ENCODE data around the gene AP2A1. TPM values are rescaled to one million over a fixed set of nuclear protein-coding genes. Genes with fewer than 3 reads are reported as not detected.

Gene AP2A1
- total RNA-seq, 1 donor from 2014 or later: 168 TPM

- Histone ChIP-seq H3K9me3 (ENCODE audit: insufficient read depth, low read depth, low read length) (no peaks in the 10 kb centered on the region), H3K9ac (ENCODE audit: low read length) (no peak overlapping the region), H3K27ac (ENCODE audit: low read depth, low read length) (no peak overlapping the region), H3K4me2 (ENCODE audit: low read length) (no peak overlapping the region), H3K4me1 (ENCODE audit: insufficient read depth, low read length) (peaks cover 7% of the 10 kb centered on the region), H3K36me3 (ENCODE audit: insufficient read depth, low read length) (peaks cover 12% of the 10 kb centered on the region), H3K79me2 (ENCODE audit: insufficient read depth, low read length) (no peaks in the 10 kb centered on the region), H4K20me1 (ENCODE audit: insufficient read depth, low read length) (peaks cover 9% of the 10 kb centered on the region), H3K27me3 (ENCODE audit: insufficient read depth, low read length) (no peaks in the 10 kb centered on the region), H2AFZ (ENCODE audit: low read depth, low read length) (no peak overlapping the region), H3K4me3 (ENCODE audit: insufficient read depth, low read depth, low read length) (no peak overlapping the region)
- Mint-ChIP-seq H3K4me3 (ENCODE audit: unreplicated experiment) (no peak overlapping the region), H3K4me1 (ENCODE audit: low read depth, unreplicated experiment) (peaks cover 7% of the 10 kb centered on the region), H3K36me3 (ENCODE audit: low read depth, unreplicated experiment) (peaks cover 17% of the 10 kb centered on the region), H3K27ac (ENCODE audit: unreplicated experiment) (peak overlapping the region; percentile 21), H3K9me3 (ENCODE audit: unreplicated experiment) (no peaks in the 10 kb centered on the region), H3K27me3 (ENCODE audit: low read depth, unreplicated experiment) (no peaks in the 10 kb centered on the region)
- no peak for DNase-seq (ENCODE audit: low read depth)
- TF ChIP-seq, protein P1, sequence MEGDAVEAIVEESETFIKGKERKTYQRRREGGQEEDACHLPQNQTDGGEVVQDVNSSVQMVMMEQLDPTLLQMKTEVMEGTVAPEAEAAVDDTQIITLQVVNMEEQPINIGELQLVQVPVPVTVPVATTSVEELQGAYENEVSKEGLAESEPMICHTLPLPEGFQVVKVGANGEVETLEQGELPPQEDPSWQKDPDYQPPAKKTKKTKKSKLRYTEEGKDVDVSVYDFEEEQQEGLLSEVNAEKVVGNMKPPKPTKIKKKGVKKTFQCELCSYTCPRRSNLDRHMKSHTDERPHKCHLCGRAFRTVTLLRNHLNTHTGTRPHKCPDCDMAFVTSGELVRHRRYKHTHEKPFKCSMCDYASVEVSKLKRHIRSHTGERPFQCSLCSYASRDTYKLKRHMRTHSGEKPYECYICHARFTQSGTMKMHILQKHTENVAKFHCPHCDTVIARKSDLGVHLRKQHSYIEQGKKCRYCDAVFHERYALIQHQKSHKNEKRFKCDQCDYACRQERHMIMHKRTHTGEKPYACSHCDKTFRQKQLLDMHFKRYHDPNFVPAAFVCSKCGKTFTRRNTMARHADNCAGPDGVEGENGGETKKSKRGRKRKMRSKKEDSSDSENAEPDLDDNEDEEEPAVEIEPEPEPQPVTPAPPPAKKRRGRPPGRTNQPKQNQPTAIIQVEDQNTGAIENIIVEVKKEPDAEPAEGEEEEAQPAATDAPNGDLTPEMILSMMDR (IDR thresholded peaks at IDR 0.05; ENCODE audit: insufficient read depth, low read depth, low read length): no peak
- no peak for TF ChIP-seq EZH2 (IDR thresholded peaks at IDR 0.05; ENCODE audit: insufficient read depth, low read length)
- FAIRE-seq: no peak
These were observed 39.2 kb downstream of the AP2A1 start for GRCh38 chr19:49805822-49806619.

DNA sequence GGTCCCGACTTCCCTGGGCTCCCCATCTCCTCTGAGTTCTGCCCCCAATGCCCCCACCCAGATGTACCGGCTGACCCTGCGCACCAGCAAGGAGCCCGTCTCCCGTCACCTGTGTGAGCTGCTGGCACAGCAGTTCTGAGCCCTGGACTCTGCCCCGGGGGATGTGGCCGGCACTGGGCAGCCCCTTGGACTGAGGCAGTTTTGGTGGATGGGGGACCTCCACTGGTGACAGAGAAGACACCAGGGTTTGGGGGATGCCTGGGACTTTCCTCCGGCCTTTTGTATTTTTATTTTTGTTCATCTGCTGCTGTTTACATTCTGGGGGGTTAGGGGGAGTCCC lies 39.8 kb downstream of the AP2A1 start:
- Histone ChIP-seq H3K27me3 (ENCODE audit: insufficient read depth, low read length) (no peaks in the 10 kb centered on the region), H3K4me1 (ENCODE audit: insufficient read depth, low read length) (peaks cover 7% of the 10 kb centered on the region), H3K4me2 (ENCODE audit: low read length) (no peak overlapping the region), H3K4me3 (ENCODE audit: insufficient read depth, low read depth, low read length) (no peak overlapping the region), H3K9me3 (ENCODE audit: insufficient read depth, low read depth, low read length) (no peaks in the 10 kb centered on the region), H3K27ac (ENCODE audit: low read depth, low read length) (no peak overlapping the region), H4K20me1 (ENCODE audit: insufficient read depth, low read length) (peaks cover 9% of the 10 kb centered on the region), H3K79me2 (ENCODE audit: insufficient read depth, low read length) (no peaks in the 10 kb centered on the region), H3K9ac (ENCODE audit: low read length) (no peak overlapping the region), H3K36me3 (ENCODE audit: insufficient read depth, low read length) (peaks cover 12% of the 10 kb centered on the region), H2AFZ (ENCODE audit: low read depth, low read length) (no peak overlapping the region)
- Mint-ChIP-seq H3K27ac (ENCODE audit: unreplicated experiment) (no peak overlapping the region), H3K36me3 (ENCODE audit: low read depth, unreplicated experiment) (peaks cover 17% of the 10 kb centered on the region), H3K27me3 (ENCODE audit: low read depth, unreplicated experiment) (no peaks in the 10 kb centered on the region), H3K9me3 (ENCODE audit: unreplicated experiment) (no peaks in the 10 kb centered on the region), H3K4me3 (ENCODE audit: unreplicated experiment) (no peak overlapping the region), H3K4me1 (ENCODE audit: low read depth, unreplicated experiment) (peaks cover 7% of the 10 kb centered on the region)
- DNase-seq (ENCODE audit: low read depth) (no peak), FAIRE-seq (no peak)
- TF ChIP-seq, protein P1 (IDR thresholded peaks at IDR 0.05; ENCODE audit: insufficient read depth, low read depth, low read length): no peak
- TF ChIP-seq EZH2 (IDR thresholded peaks at IDR 0.05; ENCODE audit: insufficient read depth, low read length): no peak

Data from astrocyte (in vitro differentiated cells and primary cell).